GM19468 (cell line): Measurements from ENCODE around the gene SLC25A10.

Source experiments
- ATAC-seq: cut with Tn5 transposase; IDR thresholded peaks from one replicate; pipeline ENCODE4 v1.9.1; 2021; ENCODE audit warnings: mild to moderate bottlenecking, moderate library complexity, moderate number of reproducible peaks; ENCODE audit not compliant: unreplicated experiment; ENCODE audit errors: extremely low read depth

SLC25A10 gene

GRCh38 chr17:81686614-81687013 lies 25.5 kb upstream of the SLC25A10 start:
- no peak for ATAC-seq

- ATAC-seq: no peak
Measured at GRCh38 chr17:81687770-81688541, 24.1 kb upstream of the SLC25A10 start.

GRCh38 chr17:81688616-81689015 lies 23.5 kb upstream of the SLC25A10 start:
- ATAC-seq: no peak

GRCh38 chr17:81690066-81690465 lies 22.0 kb upstream of the SLC25A10 start:
- ATAC-seq: no peak

GRCh38 chr17:81690549-81690948 lies 21.5 kb upstream of the SLC25A10 start:
- ATAC-seq: no peak

- no peak for ATAC-seq
Measured at GRCh38 chr17:81691196-81691595, 20.9 kb upstream of the SLC25A10 start.

- ATAC-seq: no peak
Measured at GRCh38 chr17:81691608-81692007, 20.5 kb upstream of the SLC25A10 start.

GRCh38 chr17:81693509-81694210 lies 18.4 kb upstream of the SLC25A10 start:
- ATAC-seq: no peak

GRCh38 chr17:81694810-81695209 lies 17.3 kb upstream of the SLC25A10 start:
- ATAC-seq: no peak

- ATAC-seq: no peak
Measured at GRCh38 chr17:81695211-81695610, 16.9 kb upstream of the SLC25A10 start.

GRCh38 chr17:81695801-81696200 lies 16.3 kb upstream of the SLC25A10 start:
- ATAC-seq: no peak

- no peak for ATAC-seq
Measured at GRCh38 chr17:81696218-81696941, 15.7 kb upstream of the SLC25A10 start.

- no peak for ATAC-seq
Measured at GRCh38 chr17:81697261-81698044, 14.6 kb upstream of the SLC25A10 start.

GRCh38 chr17:81700353-81701287 lies 11.5 kb upstream of the SLC25A10 start:
- ATAC-seq: no peak

GRCh38 chr17:81701288-81702071 lies 10.6 kb upstream of the SLC25A10 start:
- ATAC-seq: no peak

GRCh38 chr17:81702934-81703746 lies 8.9 kb upstream of the SLC25A10 start, which contains the start of gene MRPL12:
Gene MRPL12, plus strand, starts transcription at chr17:81703367. Its CDS starts 135 bp downstream, at chr17:81703502.
- peak; percentile 66 for ATAC-seq
